Measurements from ENCODE around the gene ZNF780A. TPM values are rescaled to one million over a fixed set of nuclear protein-coding genes. Genes with fewer than 3 reads are reported as not detected.

ZNF780A gene
- total RNA-seq, 1 donor from 2014 or later: 19.4 TPM

- peaks cover 1% of the 10 kb centered on the region for H3K27me3 Mint-ChIP-seq (ENCODE audit: unreplicated experiment)
- H3K9me3 Mint-ChIP-seq (ENCODE audit: unreplicated experiment): peaks cover 48% of the 10 kb centered on the region
- H3K27ac Mint-ChIP-seq (ENCODE audit: unreplicated experiment): no peak overlapping the region
- TF ChIP-seq, protein P1, sequence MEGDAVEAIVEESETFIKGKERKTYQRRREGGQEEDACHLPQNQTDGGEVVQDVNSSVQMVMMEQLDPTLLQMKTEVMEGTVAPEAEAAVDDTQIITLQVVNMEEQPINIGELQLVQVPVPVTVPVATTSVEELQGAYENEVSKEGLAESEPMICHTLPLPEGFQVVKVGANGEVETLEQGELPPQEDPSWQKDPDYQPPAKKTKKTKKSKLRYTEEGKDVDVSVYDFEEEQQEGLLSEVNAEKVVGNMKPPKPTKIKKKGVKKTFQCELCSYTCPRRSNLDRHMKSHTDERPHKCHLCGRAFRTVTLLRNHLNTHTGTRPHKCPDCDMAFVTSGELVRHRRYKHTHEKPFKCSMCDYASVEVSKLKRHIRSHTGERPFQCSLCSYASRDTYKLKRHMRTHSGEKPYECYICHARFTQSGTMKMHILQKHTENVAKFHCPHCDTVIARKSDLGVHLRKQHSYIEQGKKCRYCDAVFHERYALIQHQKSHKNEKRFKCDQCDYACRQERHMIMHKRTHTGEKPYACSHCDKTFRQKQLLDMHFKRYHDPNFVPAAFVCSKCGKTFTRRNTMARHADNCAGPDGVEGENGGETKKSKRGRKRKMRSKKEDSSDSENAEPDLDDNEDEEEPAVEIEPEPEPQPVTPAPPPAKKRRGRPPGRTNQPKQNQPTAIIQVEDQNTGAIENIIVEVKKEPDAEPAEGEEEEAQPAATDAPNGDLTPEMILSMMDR (IDR thresholded peaks at IDR 0.05; ENCODE audit: unreplicated experiment): no peak
- no peak overlapping the region for H3K4me3 Mint-ChIP-seq (ENCODE audit: unreplicated experiment)
- DNase-seq (ENCODE audit: low spot score): no peak
- no peaks in the 10 kb centered on the region for H3K4me1 Mint-ChIP-seq (ENCODE audit: unreplicated experiment)
- H3K36me3 Mint-ChIP-seq (ENCODE audit: low read depth, unreplicated experiment): peaks cover 62% of the 10 kb centered on the region
These were observed 56.7 kb downstream of the ZNF780A start for GRCh38 chr19:40033989-40034560.

DNA sequence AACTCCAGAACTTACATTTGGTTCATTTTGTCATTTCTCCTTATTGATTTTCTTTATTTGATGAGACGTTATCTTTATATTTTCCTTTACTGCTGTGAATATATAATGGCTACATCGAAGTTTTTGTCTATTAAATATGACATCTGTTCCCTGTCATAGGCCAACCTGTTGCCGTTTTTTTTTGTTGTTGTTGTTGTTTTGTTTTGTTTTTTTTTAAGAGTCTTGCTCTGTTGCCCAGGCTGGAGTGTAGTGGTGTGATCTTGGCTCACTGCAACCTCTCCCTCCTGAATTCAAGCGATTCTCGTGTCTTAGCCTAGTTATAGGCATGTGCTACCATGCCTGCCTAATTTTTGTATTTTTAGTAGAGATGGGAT lies 64.2 kb downstream of the ZNF780A start:
- Mint-ChIP-seq H3K36me3 (ENCODE audit: low read depth, unreplicated experiment) (peaks cover 45% of the 10 kb centered on the region), H3K4me3 (ENCODE audit: unreplicated experiment) (no peak overlapping the region), H3K27me3 (ENCODE audit: unreplicated experiment) (peaks cover 9% of the 10 kb centered on the region), H3K27ac (ENCODE audit: unreplicated experiment) (no peak overlapping the region), H3K4me1 (ENCODE audit: unreplicated experiment) (no peaks in the 10 kb centered on the region), H3K9me3 (ENCODE audit: unreplicated experiment) (peaks cover 28% of the 10 kb centered on the region)
- TF ChIP-seq, protein P1 (IDR thresholded peaks at IDR 0.05; ENCODE audit: unreplicated experiment): no peak
- no peak for DNase-seq (ENCODE audit: low spot score)

- TF ChIP-seq, protein P1 (IDR thresholded peaks at IDR 0.05; ENCODE audit: unreplicated experiment): no peak
- Mint-ChIP-seq H3K4me1 (ENCODE audit: unreplicated experiment) (no peaks in the 10 kb centered on the region), H3K4me3 (ENCODE audit: unreplicated experiment) (no peak overlapping the region), H3K27me3 (ENCODE audit: unreplicated experiment) (peaks cover 9% of the 10 kb centered on the region), H3K36me3 (ENCODE audit: low read depth, unreplicated experiment) (peaks cover 44% of the 10 kb centered on the region), H3K27ac (ENCODE audit: unreplicated experiment) (no peak overlapping the region), H3K9me3 (ENCODE audit: unreplicated experiment) (peaks cover 27% of the 10 kb centered on the region)
- DNase-seq (ENCODE audit: low spot score): no peak
These were observed 64.7 kb downstream of the ZNF780A start for GRCh38 chr19:40025938-40026596.

DNA sequence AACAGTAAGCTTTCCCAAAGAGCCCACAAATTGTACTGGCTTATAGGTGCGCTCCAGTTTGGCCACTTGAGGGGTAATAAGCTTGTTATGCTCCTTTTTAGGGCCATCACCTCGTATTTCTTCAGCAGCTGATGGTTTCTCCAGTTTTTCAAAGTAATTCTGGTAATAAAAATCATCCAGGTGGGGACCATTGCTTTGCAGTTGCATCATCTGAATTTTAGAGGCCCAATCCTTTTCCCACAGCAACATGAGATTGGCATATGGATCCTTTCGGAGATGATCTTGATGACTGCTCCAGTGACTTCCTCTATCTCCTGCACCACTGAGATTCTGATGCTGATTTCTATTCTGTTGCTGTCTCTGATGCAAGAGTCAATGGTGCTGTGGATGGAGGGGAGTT lies 66.8 kb downstream of the ZNF780A start:
- TF ChIP-seq, protein P1 (IDR thresholded peaks at IDR 0.05; ENCODE audit: unreplicated experiment): no peak
- peaks cover 35% of the 10 kb centered on the region for H3K36me3 Mint-ChIP-seq (ENCODE audit: low read depth, unreplicated experiment)
- H3K27me3 Mint-ChIP-seq (ENCODE audit: unreplicated experiment): peaks cover 9% of the 10 kb centered on the region
- H3K9me3 Mint-ChIP-seq (ENCODE audit: unreplicated experiment): peaks cover 23% of the 10 kb centered on the region
- no peak for DNase-seq (ENCODE audit: low spot score)
- H3K4me3 Mint-ChIP-seq (ENCODE audit: unreplicated experiment): no peak overlapping the region
- H3K4me1 Mint-ChIP-seq (ENCODE audit: unreplicated experiment): no peaks in the 10 kb centered on the region
- no peak overlapping the region for H3K27ac Mint-ChIP-seq (ENCODE audit: unreplicated experiment)

Other genes starting within 250 kb of the ZNF780A start
- gene FBL, start 244.6 kb downstream of the ZNF780A start, total RNA-seq (ENCODE audit: unreplicated experiment): 271 TPM
- 1.8 TPM for gene FCGBP, start 156.3 kb downstream of the ZNF780A start, total RNA-seq (ENCODE audit: unreplicated experiment)
- 101 TPM for gene PSMC4, start 119.8 kb downstream of the ZNF780A start, total RNA-seq (ENCODE audit: unreplicated experiment)
- gene ZNF546, start 93.9 kb downstream of the ZNF780A start, total RNA-seq (ENCODE audit: unreplicated experiment): 4.0 TPM
- 22.6 TPM for gene ZNF780B, start 34.7 kb downstream of the ZNF780A start, total RNA-seq (ENCODE audit: unreplicated experiment)
- gene MAP3K10, start 100.5 kb upstream of the ZNF780A start, total RNA-seq (ENCODE audit: unreplicated experiment): 20.6 TPM
- 1.1 TPM for gene TTC9B, start 127.4 kb upstream of the ZNF780A start, total RNA-seq (ENCODE audit: unreplicated experiment)
- gene CCNP, start 135.7 kb upstream of the ZNF780A start, total RNA-seq (ENCODE audit: unreplicated experiment): 0.18 TPM
- 89.8 TPM for gene AKT2, start 194.4 kb upstream of the ZNF780A start, total RNA-seq (ENCODE audit: unreplicated experiment)